Prostate gland (tissue), 2 donors: ENCODE results near the gene MPV17L. TPM values are rescaled to one million over a fixed set of nuclear protein-coding genes. Genes with fewer than 3 reads are reported as not detected.
"Not testable (repeated sequence)": the region's sequence is repeated elsewhere in the genome, so short reads cannot be mapped to it uniquely, and the experiment has no call there.

Experiments used
- DNase-seq: peaks from one replicate; pipeline ENCODE4 v3.0.0-alpha.2; 2019; ENCODE audit warnings: low spot score
- H3K27ac ChIP-seq, 2 donors: fragments of 200-600 bp; sonication (generic); 2 replicates each; pipeline ENCODE4 v1.5.1; 2017 to 2019
- H3K27me3 ChIP-seq: fragments of 200-600 bp; sonication (generic); replicated peaks from 2 replicates; pipeline ENCODE4 v1.5.1; 2019; ENCODE audit not compliant: insufficient read depth
- H3K36me3 ChIP-seq, 2 donors: fragments of 200-600 bp; sonication (generic); 1 replicate in 1 of 2; 2 replicates in 1 of 2; pipeline versions ENCODE4 v1.5.1 to v1.8.1; 2017 to 2019
- H3K4me1 ChIP-seq: fragments of 200-600 bp; sonication (generic); replicated peaks from 2 replicates; pipeline ENCODE4 v1.5.1; 2019
- H3K4me3 ChIP-seq, 2 donors: fragments of 200-600 bp; sonication (generic); 2 replicates each; pipeline ENCODE4 v1.5.1; 2017 to 2019
- H3K9me3 ChIP-seq: fragments of 200-600 bp; sonication (generic); 2 replicates; pipeline ENCODE4 v1.5.1; 2017
- POLR2A ChIP-seq: fragments of 450-650 bp; IDR thresholded peaks from one replicate; pipeline ENCODE4 v1.6.1; 2016; ENCODE audit warnings: antibody characterized with exemption, mild to moderate bottlenecking
- POLR2AphosphoS5 ChIP-seq: sonication (generic); formaldehyde crosslinking; IDR thresholded peaks from one replicate; pipeline ENCODE4 v1.6.1; 2017; ENCODE audit warnings: antibody characterized with exemption
- WGBS: methylation state at CpG from one replicate; pipeline ENCODE4 v1.1.5; 2018; 5-methylcytosine and 5-hydroxymethylcytosine counted together
- intact Hi-C: fragments of 100-400 bp; cut with DNase I; formaldehyde crosslinking; loops from one replicate; pipeline ENCODE4 v1.14.2; 2022
- total RNA-seq, 2 donors: library from RNA; depleted of rRNA; stranded (reverse); fragments of >200 nt; gene quantifications; one replicate each; pipeline ENCODE4 v1.1.0, GENCODE V29; 2016
- TF ChIP-seq, protein P1 (sequence below), 4 experiments: fragments of 200-600 bp in 2 of 4; fragments of 450-650 bp in 2 of 4; sonication (generic) in 2 of 4; IDR thresholded peaks; 1 replicate in 3 of 4; 2 replicates in 1 of 4; pipeline ENCODE4 v1.5.1; 2016 to 2019; ENCODE audit warnings: antibody characterized with exemption in 4 of 4, mild to moderate bottlenecking in 2 of 4, moderate library complexity in 2 of 4

MPV17L gene
- total RNA-seq, 2 donors from 2014 or later: 8.1 to 13.5 TPM

DNA sequence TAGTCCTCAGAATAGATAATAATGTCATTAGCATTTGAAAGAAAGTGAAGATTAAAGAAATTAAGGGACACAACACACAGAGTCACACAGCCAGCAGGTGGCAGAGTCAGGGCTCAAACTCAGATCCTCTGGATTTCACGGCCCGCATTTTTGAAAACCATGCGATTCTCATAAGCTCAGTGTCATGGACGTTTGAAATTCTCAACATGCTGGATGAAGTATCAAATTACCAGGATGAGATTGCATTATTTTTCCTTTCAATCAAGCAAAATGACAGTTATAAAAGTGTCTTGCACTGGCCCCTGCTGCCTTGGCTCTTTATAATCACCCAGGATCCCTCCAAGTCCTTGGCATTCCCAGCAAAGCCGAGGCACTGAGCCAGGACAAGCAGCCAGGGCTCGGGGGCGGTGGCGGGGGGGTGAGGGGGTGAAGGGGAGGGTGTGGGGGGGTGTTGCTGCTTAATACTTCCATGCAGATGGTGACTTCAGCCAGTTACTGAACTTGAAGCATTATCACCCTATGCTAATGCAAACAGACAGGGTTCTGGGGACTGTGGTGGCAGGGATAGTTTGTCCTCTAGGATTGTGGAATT lies 32.2 kb downstream of the MPV17L start:
- intact Hi-C loops: loop anchor here (5.0 kb wide), 1 partner anchor 125 kb away; no protein-coding TSS in a partner anchor
- H3K27me3 ChIP-seq: no peaks in the 10 kb centered on the region
- H3K4me1 ChIP-seq: no peaks in the 10 kb centered on the region
- H3K27ac ChIP-seq: no peak overlapping the region
- H3K36me3 ChIP-seq: no peaks in the 10 kb centered on the region
- H3K9me3 ChIP-seq: no peaks in the 10 kb centered on the region
- 1% methylated on average over 8 of the region's 8 CpGs for WGBS
- no peak overlapping the region for H3K4me3 ChIP-seq
- DNase-seq: peak; percentile 46
- peak; percentile 43 for TF ChIP-seq POLR2AphosphoS5
- TF ChIP-seq POLR2A: no peak
- TF ChIP-seq, protein P1, sequence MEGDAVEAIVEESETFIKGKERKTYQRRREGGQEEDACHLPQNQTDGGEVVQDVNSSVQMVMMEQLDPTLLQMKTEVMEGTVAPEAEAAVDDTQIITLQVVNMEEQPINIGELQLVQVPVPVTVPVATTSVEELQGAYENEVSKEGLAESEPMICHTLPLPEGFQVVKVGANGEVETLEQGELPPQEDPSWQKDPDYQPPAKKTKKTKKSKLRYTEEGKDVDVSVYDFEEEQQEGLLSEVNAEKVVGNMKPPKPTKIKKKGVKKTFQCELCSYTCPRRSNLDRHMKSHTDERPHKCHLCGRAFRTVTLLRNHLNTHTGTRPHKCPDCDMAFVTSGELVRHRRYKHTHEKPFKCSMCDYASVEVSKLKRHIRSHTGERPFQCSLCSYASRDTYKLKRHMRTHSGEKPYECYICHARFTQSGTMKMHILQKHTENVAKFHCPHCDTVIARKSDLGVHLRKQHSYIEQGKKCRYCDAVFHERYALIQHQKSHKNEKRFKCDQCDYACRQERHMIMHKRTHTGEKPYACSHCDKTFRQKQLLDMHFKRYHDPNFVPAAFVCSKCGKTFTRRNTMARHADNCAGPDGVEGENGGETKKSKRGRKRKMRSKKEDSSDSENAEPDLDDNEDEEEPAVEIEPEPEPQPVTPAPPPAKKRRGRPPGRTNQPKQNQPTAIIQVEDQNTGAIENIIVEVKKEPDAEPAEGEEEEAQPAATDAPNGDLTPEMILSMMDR (IDR thresholded peaks at IDR 0.05): peak; percentile 63 to 78 (median 70)

- H3K27ac ChIP-seq, DNase-seq, H3K4me3 ChIP-seq, H3K9me3 ChIP-seq, H3K4me1 ChIP-seq, H3K36me3 ChIP-seq, intact Hi-C loops, H3K27me3 ChIP-seq: not testable (repeated sequence)
- 75% methylated on average over 11 of the region's 11 CpGs for WGBS
These were observed 35.3 kb downstream of the MPV17L start for GRCh38 chr16:15430884-15431283.

DNA sequence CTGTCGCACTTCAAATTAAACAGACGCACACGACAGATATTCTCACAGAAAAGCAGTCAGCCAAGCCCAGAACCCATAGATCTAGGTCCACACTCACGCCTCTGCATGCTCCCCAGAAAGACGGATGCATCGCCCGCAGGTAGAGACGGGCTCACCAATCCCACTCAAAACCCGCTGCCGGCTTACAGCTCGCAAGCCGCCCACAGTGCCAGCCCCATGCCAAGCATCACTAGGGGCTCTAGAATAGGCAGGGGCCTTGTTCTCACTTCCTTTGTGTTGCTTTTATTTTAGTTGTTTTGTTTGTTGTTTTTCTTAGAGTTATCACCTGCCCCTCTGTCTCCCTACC lies 38.5 kb downstream of the MPV17L start:
- DNase-seq: no peak
- Histone ChIP-seq H3K36me3 (no peaks in the 10 kb centered on the region), H3K4me1 (no peaks in the 10 kb centered on the region), H3K27me3 (no peaks in the 10 kb centered on the region), H3K4me3 (peak overlapping the region; percentile 49 to 63), H3K9me3 (no peaks in the 10 kb centered on the region), H3K27ac (peak overlapping the region; percentile 59 to 64)
- WGBS: 23% methylated on average over 12 of the region's 12 CpGs
- TF ChIP-seq POLR2AphosphoS5 (no peak), POLR2A (no peak)
- TF ChIP-seq, protein P1 (IDR thresholded peaks at IDR 0.05): no peak
- intact Hi-C loops: no loop called here

- H3K27me3 ChIP-seq: no peaks in the 10 kb centered on the region
- peak within 1 kb of the TSS; percentile 59 to 64 for H3K27ac ChIP-seq
- 0% methylated on average over 56 of the region's 63 CpGs for whole genome bisulfite sequencing
- TF ChIP-seq POLR2AphosphoS5 (peak; percentile 89), POLR2A (peak; percentile 45)
- TF ChIP-seq, protein P1 (IDR thresholded peaks at IDR 0.05): no peak
- no peak for DNase-seq
- H3K9me3 ChIP-seq: no peaks in the 10 kb centered on the region
- no peaks in the 10 kb centered on the region for H3K4me1 ChIP-seq
- H3K4me3 ChIP-seq: peak within 1 kb of the TSS; percentile 49 to 63
- no peaks in the 10 kb centered on the region for H3K36me3 ChIP-seq
- intact Hi-C loops: no loop called here
These were observed 39.1 kb downstream of the MPV17L start, which contains the start of gene BMERB1 for GRCh38 chr16:15434425-15435215. TSS of gene BMERB1 (plus strand) at chr16:15434588. CDS start at chr16:15434654, 66 bp downstream.

DNA sequence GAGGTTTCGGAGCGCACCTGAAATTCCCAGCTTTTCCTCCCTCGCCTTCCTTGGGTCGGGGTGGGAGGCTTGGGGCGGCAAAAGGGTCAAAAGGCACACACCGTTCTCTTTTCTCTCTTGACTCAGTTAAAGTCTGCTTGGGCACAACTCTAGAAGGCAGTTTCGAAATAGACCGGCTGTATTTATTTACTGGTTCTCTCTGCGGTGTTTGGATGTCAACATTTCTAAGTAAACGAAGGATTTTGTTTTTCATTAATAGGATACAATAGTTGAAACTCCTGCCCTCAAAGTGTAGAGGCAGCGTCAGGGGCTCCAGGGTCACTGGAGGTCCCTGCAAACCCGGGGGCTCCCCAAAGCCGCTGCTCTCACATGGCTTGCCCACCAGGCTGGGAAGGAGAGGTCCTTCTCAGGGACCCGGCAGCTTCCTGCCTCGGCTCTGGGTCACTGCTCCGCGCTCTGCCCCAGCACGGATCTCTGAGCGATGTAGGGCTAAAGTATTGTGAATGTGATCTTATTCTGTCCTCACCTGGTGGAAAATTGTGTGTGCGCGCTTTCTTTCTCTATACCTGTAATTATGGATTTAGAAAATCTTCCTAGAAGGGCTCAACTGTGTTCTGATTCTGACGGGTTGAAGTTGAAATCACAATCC lies 39.8 kb downstream of the MPV17L start:
- H3K4me3 ChIP-seq: peak overlapping the region; percentile 49 to 63
- 6% methylated on average over 22 of the region's 22 CpGs for WGBS
- H3K9me3 ChIP-seq: no peaks in the 10 kb centered on the region
- H3K4me1 ChIP-seq: no peaks in the 10 kb centered on the region
- peak overlapping the region; percentile 59 to 64 for H3K27ac ChIP-seq
- TF ChIP-seq POLR2A (no peak), POLR2AphosphoS5 (no peak)
- TF ChIP-seq, protein P1 (IDR thresholded peaks at IDR 0.05): no peak
- H3K27me3 ChIP-seq: no peaks in the 10 kb centered on the region
- intact Hi-C loops: no loop called here
- DNase-seq: no peak
- H3K36me3 ChIP-seq: no peaks in the 10 kb centered on the region
